ENCODE data around the gene NCAPG. TPM values are rescaled to one million over a fixed set of nuclear protein-coding genes. Genes with fewer than 3 reads are reported as not detected.

The NCAPG gene, protein sequence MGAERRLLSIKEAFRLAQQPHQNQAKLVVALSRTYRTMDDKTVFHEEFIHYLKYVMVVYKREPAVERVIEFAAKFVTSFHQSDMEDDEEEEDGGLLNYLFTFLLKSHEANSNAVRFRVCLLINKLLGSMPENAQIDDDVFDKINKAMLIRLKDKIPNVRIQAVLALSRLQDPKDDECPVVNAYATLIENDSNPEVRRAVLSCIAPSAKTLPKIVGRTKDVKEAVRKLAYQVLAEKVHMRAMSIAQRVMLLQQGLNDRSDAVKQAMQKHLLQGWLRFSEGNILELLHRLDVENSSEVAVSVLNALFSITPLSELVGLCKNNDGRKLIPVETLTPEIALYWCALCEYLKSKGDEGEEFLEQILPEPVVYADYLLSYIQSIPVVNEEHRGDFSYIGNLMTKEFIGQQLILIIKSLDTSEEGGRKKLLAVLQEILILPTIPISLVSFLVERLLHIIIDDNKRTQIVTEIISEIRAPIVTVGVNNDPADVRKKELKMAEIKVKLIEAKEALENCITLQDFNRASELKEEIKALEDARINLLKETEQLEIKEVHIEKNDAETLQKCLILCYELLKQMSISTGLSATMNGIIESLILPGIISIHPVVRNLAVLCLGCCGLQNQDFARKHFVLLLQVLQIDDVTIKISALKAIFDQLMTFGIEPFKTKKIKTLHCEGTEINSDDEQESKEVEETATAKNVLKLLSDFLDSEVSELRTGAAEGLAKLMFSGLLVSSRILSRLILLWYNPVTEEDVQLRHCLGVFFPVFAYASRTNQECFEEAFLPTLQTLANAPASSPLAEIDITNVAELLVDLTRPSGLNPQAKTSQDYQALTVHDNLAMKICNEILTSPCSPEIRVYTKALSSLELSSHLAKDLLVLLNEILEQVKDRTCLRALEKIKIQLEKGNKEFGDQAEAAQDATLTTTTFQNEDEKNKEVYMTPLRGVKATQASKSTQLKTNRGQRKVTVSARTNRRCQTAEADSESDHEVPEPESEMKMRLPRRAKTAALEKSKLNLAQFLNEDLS
- total RNA-seq (2012; rRNA removed) (26.7 and 41.7 TPM in 2 replicates), polyA plus RNA-seq (2012; rRNA removed) (9.1 and 10.9 TPM in 2 replicates), Bru-seq, nascent RNA (percentile 59 among the genes with signal in this experiment), BruChase-seq, experiment 1, labeled RNA remaining after a 6-hour chase (percentile 49 among the genes with signal in this experiment), BruChase-seq, experiment 2, labeled RNA remaining after a 2-hour chase (percentile 51 among the genes with signal in this experiment)
- polyA plus RNA-seq (2012; cell fraction: cytosol; rRNA removed) = 1.1 and 2.8 TPM in 2 replicates
- 0.86 and 6.0 TPM in 2 replicates for polyA plus RNA-seq (2012; cell fraction: nucleus; rRNA removed; ENCODE audit: low replicate concordance)
- long read RNA-seq, full-length matches to known transcripts = 15 of 19 reads
- long read RNA-seq, partial matches to known transcripts = 1 of 19 reads
- long read RNA-seq, other reads (novel, unspliced or antisense) = 3 of 19 reads

DNA sequence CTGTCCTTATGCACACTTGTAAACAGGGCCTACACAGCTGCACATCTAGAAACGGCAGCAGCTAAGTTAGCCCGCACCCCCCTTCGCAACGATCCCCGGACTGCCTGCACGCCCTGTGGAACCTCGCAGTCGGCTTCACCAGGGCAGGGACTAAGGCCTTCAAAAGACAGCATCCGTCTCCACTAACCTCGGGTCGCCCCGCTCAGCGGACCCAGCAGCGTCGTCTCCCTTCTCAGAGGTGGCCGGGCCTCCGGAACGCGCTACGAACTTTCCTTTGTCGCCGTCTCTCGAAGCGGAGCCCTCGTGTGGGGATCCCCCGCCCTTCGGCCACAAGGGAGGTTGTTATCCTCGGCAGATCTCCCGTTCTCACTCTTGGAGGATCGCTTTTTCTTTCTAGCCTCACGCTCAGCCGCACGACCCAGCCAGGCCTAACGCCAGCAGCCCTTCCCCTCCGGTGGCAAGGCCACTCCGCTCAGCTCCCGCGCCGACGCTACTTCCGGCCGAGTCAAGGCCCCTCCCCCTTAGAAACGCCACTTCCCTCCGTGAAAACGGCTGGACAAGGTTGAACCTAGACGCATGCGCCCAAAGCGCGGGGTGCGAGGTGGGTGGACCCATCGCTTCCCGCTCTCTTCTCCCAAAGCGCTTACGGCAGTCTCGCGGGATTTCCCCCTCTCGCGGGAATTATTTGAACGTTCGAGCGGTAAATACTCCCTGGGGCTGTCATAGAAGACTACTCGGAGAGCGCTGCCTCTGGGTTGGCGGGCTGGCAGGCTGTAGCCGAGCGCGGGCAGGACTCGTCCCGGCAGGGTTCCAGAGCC, at the start of gene NCAPG, which contains the start of gene DCAF16:
Gene NCAPG (plus strand): TSS at position 720 of the 818 bp plus-strand sequence. CDS start 99 bp downstream, outside the sequence.
Gene DCAF16 (minus strand): TSS at position 498 of the 818 bp plus-strand sequence. CDS start 6,616 bp downstream, outside the sequence.
- Histone ChIP-seq H3K18ac (ENCODE audit: low read depth, low read length) (peak within 1 kb of the TSS; percentile 56; the same call in 1 of the 2 replicates), H2BK120ac (ENCODE audit: low read depth, low read length) (peak within 1 kb of the TSS; percentile 33; the same call in 1 of the 2 replicates), H3K36me3 (ENCODE audit: control insufficient read depth, insufficient read depth, low read length) (peaks cover 3% of the 10 kb centered on the region; the same call in 1 of the 2 replicates), H2BK20ac (ENCODE audit: low read depth, low read length) (no peak within 1 kb of the TSS), H3K4me2 (ENCODE audit: low read depth, low read length) (peak within 1 kb of the TSS; percentile 98), H2AFZ (replicated peaks; ENCODE audit: low read length, poor library complexity) (peak within 1 kb of the TSS; percentile 94), H3K9ac (ENCODE audit: low read depth, low read length) (peak within 1 kb of the TSS; percentile 89), H2AK5ac (ENCODE audit: low read depth, low read length) (peak within 1 kb of the TSS; percentile 57), H3K56ac (ENCODE audit: extremely low read depth, insufficient read depth, low read length) (peak within 1 kb of the TSS; percentile 82), H2BK5ac (ENCODE audit: low read depth, low read length, poor library complexity, severe bottlenecking) (peak within 1 kb of the TSS; percentile 77), H3K23ac (ENCODE audit: low read depth, low read length) (peak within 1 kb of the TSS; percentile 92), H3K4ac (ENCODE audit: low read depth, low read length) (peak within 1 kb of the TSS; percentile 82), H3K9me1 (ENCODE audit: insufficient read depth, low read length) (no peaks in the 10 kb centered on the region), H3K14ac (replicated peaks; ENCODE audit: low read depth, low read length) (peak within 1 kb of the TSS; percentile 92), H3K4me3 (ENCODE audit: insufficient read depth, low read depth, low read length) (peak within 1 kb of the TSS; percentile 82), H3K27ac (ENCODE audit: insufficient read depth, low read length) (peak within 1 kb of the TSS; percentile 86), H4K5ac (ENCODE audit: low read depth, low read length) (peak within 1 kb of the TSS; percentile 53), H2BK15ac (ENCODE audit: low read depth, low read length) (no peak within 1 kb of the TSS), H3K27me3 (ENCODE audit: control insufficient read depth, insufficient read depth, low read length) (no peaks in the 10 kb centered on the region), H4K20me1 (ENCODE audit: insufficient read depth, low read length) (peaks cover 23% of the 10 kb centered on the region; the same call in 1 of the 2 replicates), H4K91ac (ENCODE audit: insufficient read depth, low read depth, low read length) (peak within 1 kb of the TSS; percentile 76), H2AK9ac (replicated peaks; ENCODE audit: low read depth, low read length, poor library complexity) (peak within 1 kb of the TSS; percentile 88), H3K9me3 (ENCODE audit: control insufficient read depth, insufficient read depth, low read length) (no peaks in the 10 kb centered on the region), H3K79me1 (ENCODE audit: low read depth in 1 of 2, low read length in 2 of 2) (peaks cover 6 to 19% of the 10 kb centered on the region in 2 experiments), H3K4me1 (ENCODE audit: control insufficient read depth, insufficient read depth, low read length) (peaks cover 2% of the 10 kb centered on the region; the same call in 1 of the 2 replicates), H4K8ac (ENCODE audit: low read depth in 2 of 2, low read length in 2 of 2) (peak within 1 kb of the TSS; percentile 49 to 59)
- peak; percentile 92 for ATAC-seq (ENCODE audit: low read depth)
- 0% methylated on average over 43 of the region's 69 CpGs; no CpG with 5 or more reads in 1 of the 2 experiments for WGBS, 2 experiments (ENCODE audit: extremely low coverage in 2 of 2, insufficient read length in 1 of 2)
- in situ Hi-C loops (cut with MboI; ENCODE audit: low sequenced_read_pairs) = loop anchor here (10.0 to 25.0 kb wide), 2 partner anchors 223 to 784 kb away; partner anchors contain the start of gene LAP3
- BruUV-seq (replicated peaks) = TSS peak; percentile 38
- intact Hi-C loops (cut with micrococcal nuclease) = loop anchor here (2.0 to 10.0 kb wide), 3 partner anchors 124 to 212 kb away; no protein-coding TSS in a partner anchor
- peak; percentile 99 for DNase-seq
- dilution Hi-C loops (cut with HindIII; ENCODE audit: low sequenced_read_pairs, unreplicated experiment) = no loop called here
- POLR2A ChIA-PET (ENCODE audit: unreplicated experiment) = interaction anchor here (0.9 to 1.3 kb wide), 2 partner anchors 196 to 262 kb away, joined by 3 read pairs; partner anchors contain the start of gene MED28
- CTCF ChIA-PET = interaction anchor here (0.5 to 2.4 kb wide), 4 partner anchors 11 to 262 kb away, joined by 3 to 7 read pairs (median 4); partner anchors contain the start of gene FAM184B
- no peak for TF ChIP-seq SMC3 (IDR thresholded peaks at IDR 0.05; ENCODE audit: low read depth, low read length)
- TF ChIP-seq CEBPB (IDR thresholded peaks at IDR 0.05; ENCODE audit: low read depth, low read length) = no peak
- TF ChIP-seq, protein P1, sequence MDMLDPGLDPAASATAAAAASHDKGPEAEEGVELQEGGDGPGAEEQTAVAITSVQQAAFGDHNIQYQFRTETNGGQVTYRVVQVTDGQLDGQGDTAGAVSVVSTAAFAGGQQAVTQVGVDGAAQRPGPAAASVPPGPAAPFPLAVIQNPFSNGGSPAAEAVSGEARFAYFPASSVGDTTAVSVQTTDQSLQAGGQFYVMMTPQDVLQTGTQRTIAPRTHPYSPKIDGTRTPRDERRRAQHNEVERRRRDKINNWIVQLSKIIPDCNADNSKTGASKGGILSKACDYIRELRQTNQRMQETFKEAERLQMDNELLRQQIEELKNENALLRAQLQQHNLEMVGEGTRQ (IDR thresholded peaks at IDR 0.05; ENCODE audit: low read depth, low read length) = no peak
- TF ChIP-seq CHD1 (IDR thresholded peaks at IDR 0.05; ENCODE audit: low read depth, low read length) = 0 out of 2 replicates have a peak, but pooled peaks have one; percentile 60
- TF ChIP-seq MAZ (IDR thresholded peaks at IDR 0.05; ENCODE audit: borderline replicate concordance, low read depth, low read length) = peak; percentile 62; the same call in 1 of the 2 replicates
- peak; percentile 1; the same call in 1 of the 2 replicates for TF ChIP-seq BHLHE40 (IDR thresholded peaks at IDR 0.05; ENCODE audit: low read depth, low read length)
- peak; percentile 94 for TF ChIP-seq MXI1 (IDR thresholded peaks at IDR 0.05; ENCODE audit: borderline replicate concordance, low read depth, low read length)
- TF ChIP-seq RCOR1 (IDR thresholded peaks at IDR 0.05; ENCODE audit: insufficient replicate concordance, low read length) = no peak
- no peak for TF ChIP-seq RAD21 (IDR thresholded peaks at IDR 0.05; ENCODE audit: low read length)
- no peak for TF ChIP-seq FOS (IDR thresholded peaks at IDR 0.05; ENCODE audit: low read depth, low read length)
